GM12878 (cell line): Measurements from ENCODE around the gene SDK2.

Source experiments
- BACH1 ChIP-seq: fragments of 450-650 bp; IDR thresholded peaks from 2 replicates; pipeline ENCODE4 v1.6.1; 2017; ENCODE audit warnings: mild to moderate bottlenecking, borderline replicate concordance
- BHLHE40 ChIP-seq, 2 experiments: fragments of 450-650 bp in 1 of 2; IDR thresholded peaks; 2 replicates each; pipeline ENCODE4 v1.6.1; 2011 to 2017; ENCODE audit warnings: low read depth in 2 of 2, borderline replicate concordance in 1 of 2, improper control_type of control experiment in 1 of 2, low read length in 1 of 2, mild to moderate bottlenecking in 1 of 2
- CEBPZ ChIP-seq: fragments of 150-350 bp; IDR thresholded peaks from 2 replicates; pipeline ENCODE4 v1.6.1; 2016; ENCODE audit warnings: low read depth, low read length
- CREB1 ChIP-seq: IDR thresholded peaks from 2 replicates; pipeline ENCODE4 v1.6.1; 2012; ENCODE audit warnings: low read depth, mild to moderate bottlenecking, inconsistent platforms
- CTCF ChIP-seq, 3 experiments: IDR thresholded peaks in 2 of 3; conservative IDR thresholded peaks in 1 of 3; 2 replicates each; pipeline ENCODE4 v1.5.1; 2011; ENCODE audit warnings: low read depth in 3 of 3, low read length in 3 of 3, mild to moderate bottlenecking in 3 of 3, control low read depth in 2 of 3, moderate library complexity in 2 of 3, inconsistent platforms in 1 of 3, mixed read lengths in 1 of 3; ENCODE audit not compliant: control insufficient read depth in 2 of 3, insufficient read depth in 1 of 3; ENCODE audit errors: extremely low read depth in 1 of 3
- E4F1 ChIP-seq: fragments of 450-650 bp; IDR thresholded peaks from 2 replicates; pipeline ENCODE4 v1.6.1; 2018; ENCODE audit warnings: borderline replicate concordance, mild to moderate bottlenecking; ENCODE audit not compliant: partially characterized antibody
- ETV6 ChIP-seq, 2 experiments: fragments of 450-650 bp in 1 of 2; IDR thresholded peaks in 1 of 2; conservative IDR thresholded peaks in 1 of 2; 2 replicates each; pipeline ENCODE4 v1.6.1; 2014; ENCODE audit warnings: antibody characterized with exemption in 1 of 2, borderline replicate concordance in 1 of 2, low read depth in 1 of 2, mild to moderate bottlenecking in 1 of 2, moderate library complexity in 1 of 2
- EZH2 ChIP-seq: IDR thresholded peaks from 2 replicates; pipeline ENCODE4 v1.6.1; 2012; ENCODE audit warnings: low read depth, mild to moderate bottlenecking, control low read depth, inconsistent platforms, low read length, borderline replicate concordance; ENCODE audit not compliant: control insufficient read depth
- HSF1 ChIP-seq: fragments of 150-350 bp; IDR thresholded peaks from 2 replicates; pipeline ENCODE4 v1.6.1; 2014; ENCODE audit warnings: mild to moderate bottlenecking, low read depth, low read length
- POLR2A ChIP-seq: IDR thresholded peaks from 2 replicates; pipeline ENCODE4 v1.6.1; 2011; ENCODE audit warnings: low read depth, mild to moderate bottlenecking, low read length
- SKIL ChIP-seq: fragments of 450-650 bp; IDR thresholded peaks from 2 replicates; pipeline ENCODE4 v1.6.1; 2017; ENCODE audit warnings: mild to moderate bottlenecking, low read depth, inconsistent platforms; ENCODE audit not compliant: poor library complexity, severe bottlenecking
- USF2 ChIP-seq: IDR thresholded peaks from 2 replicates; pipeline ENCODE4 v1.6.1; 2011; ENCODE audit warnings: low read depth, low read length, improper control_type of control experiment, borderline replicate concordance
- YY1 ChIP-seq: IDR thresholded peaks from 2 replicates; pipeline ENCODE4 v1.6.1; 2011; ENCODE audit warnings: low read depth, mild to moderate bottlenecking, low read length

- TF ChIP-seq POLR2A (no peak), BACH1 (no peak), EZH2 (no peak), BHLHE40 (IDR thresholded peaks at IDR 0.05; ENCODE audit: borderline replicate concordance in 1 of 2, low read depth in 2 of 2, low read length in 1 of 2) (no peak), E4F1 (no peak), CTCF (IDR thresholded peaks at IDR 0.05 in 2 of 3, conservative IDR thresholded peaks at IDR 0.05 in 1 of 3; ENCODE audit: control insufficient read depth in 2 of 3, extremely low read depth in 1 of 3, insufficient read depth in 1 of 3, low read depth in 3 of 3, low read length in 3 of 3) (no peak), SKIL (no peak), ETV6 (conservative IDR thresholded peaks at IDR 0.05 in 1 of 2, IDR thresholded peaks at IDR 0.05 in 1 of 2; ENCODE audit: borderline replicate concordance in 1 of 2, low read depth in 1 of 2) (no peak), USF2 (no peak), CREB1 (no peak), HSF1 (no peak), YY1 (no peak), CEBPZ (no peak)
Observed at GRCh38 chr17:73652886-73653480, 8.7 kb upstream of the SDK2 start.
